ENCODE data around the gene EBF4.
A peak's percentile ranks its signal among the peaks of the same experiment; 100 is the strongest.

The EBF4 gene

DNA sequence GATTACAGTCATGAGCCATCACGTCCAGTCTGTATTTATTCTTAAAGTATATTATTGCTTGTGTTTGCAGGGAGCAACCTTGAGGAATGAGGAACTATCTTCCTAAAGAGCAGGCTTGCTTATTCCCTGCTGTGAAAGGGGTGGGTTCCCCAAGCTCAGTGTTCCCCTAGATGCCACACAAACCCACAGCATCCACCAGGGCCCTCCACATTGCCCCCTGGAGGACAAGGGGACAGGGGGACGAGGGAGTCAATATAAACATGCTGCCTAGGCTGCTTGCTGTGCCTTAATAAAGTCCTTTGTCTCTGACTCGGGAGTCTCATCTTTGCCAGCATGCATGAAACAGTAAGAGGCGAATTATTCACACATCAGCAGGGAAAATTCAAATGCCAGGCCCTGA is 20.6 kb upstream of the EBF4 start:
- H4K20me1 ChIP-seq (ENCODE audit: insufficient read depth, low read length, poor library complexity, severe bottlenecking): no peaks in the 10 kb centered on the region
- no peak for TF ChIP-seq EZH2phosphoT487 (IDR thresholded peaks at IDR 0.05; ENCODE audit: borderline replicate concordance)
- TF ChIP-seq, protein P1, sequence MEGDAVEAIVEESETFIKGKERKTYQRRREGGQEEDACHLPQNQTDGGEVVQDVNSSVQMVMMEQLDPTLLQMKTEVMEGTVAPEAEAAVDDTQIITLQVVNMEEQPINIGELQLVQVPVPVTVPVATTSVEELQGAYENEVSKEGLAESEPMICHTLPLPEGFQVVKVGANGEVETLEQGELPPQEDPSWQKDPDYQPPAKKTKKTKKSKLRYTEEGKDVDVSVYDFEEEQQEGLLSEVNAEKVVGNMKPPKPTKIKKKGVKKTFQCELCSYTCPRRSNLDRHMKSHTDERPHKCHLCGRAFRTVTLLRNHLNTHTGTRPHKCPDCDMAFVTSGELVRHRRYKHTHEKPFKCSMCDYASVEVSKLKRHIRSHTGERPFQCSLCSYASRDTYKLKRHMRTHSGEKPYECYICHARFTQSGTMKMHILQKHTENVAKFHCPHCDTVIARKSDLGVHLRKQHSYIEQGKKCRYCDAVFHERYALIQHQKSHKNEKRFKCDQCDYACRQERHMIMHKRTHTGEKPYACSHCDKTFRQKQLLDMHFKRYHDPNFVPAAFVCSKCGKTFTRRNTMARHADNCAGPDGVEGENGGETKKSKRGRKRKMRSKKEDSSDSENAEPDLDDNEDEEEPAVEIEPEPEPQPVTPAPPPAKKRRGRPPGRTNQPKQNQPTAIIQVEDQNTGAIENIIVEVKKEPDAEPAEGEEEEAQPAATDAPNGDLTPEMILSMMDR (conservative IDR thresholded peaks at IDR 0.05; ENCODE audit: low read length): peak; percentile 58

DNA sequence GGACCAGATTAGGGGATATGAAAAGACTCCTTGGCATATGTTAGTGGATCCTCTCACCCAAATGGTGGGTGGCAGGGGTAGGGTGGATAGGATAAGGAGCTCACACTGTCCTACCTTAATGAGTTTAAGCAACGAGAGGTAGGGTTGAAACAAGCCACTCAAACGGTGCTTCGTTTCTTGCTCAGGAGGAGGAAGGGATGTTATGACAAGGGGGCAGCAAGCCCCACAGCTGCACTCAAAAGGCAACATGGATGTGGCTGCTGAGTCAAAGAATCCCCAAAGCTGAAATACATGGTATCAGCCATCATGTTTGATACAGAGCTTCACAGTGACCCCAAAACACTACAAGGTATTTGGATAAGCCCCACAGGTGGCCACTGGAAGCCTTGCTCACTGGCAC is 20.1 kb upstream of the EBF4 start:
- TF ChIP-seq, protein P1 (conservative IDR thresholded peaks at IDR 0.05; ENCODE audit: low read length): no peak
- no peak for TF ChIP-seq EZH2phosphoT487 (IDR thresholded peaks at IDR 0.05; ENCODE audit: borderline replicate concordance)

More for the DNA sequence above, 20.6 kb upstream of the EBF4 start:
- Histone ChIP-seq H3K9me3 (ENCODE audit: insufficient read depth, low read depth, low read length) (no peaks in the 10 kb centered on the region), H3F3A (ENCODE audit: low read depth) (no peaks in the 10 kb centered on the region), H3K36me3 (ENCODE audit: insufficient read depth, low read length) (no peaks in the 10 kb centered on the region), H3K79me2 (ENCODE audit: insufficient read depth, low read length) (no peaks in the 10 kb centered on the region), H3K9me2 (replicated peaks; ENCODE audit: low read depth, low read length) (no peaks in the 10 kb centered on the region), H2AFZ (ENCODE audit: low read length) (0 out of 2 replicates have a peak overlapping the region, but pooled peaks have one; percentile 20), H3K4me2 (ENCODE audit: low read depth, low read length, poor library complexity, severe bottlenecking) (no peak overlapping the region), H3K4me1 (ENCODE audit: insufficient read depth, low read length, poor library complexity, severe bottlenecking) (no peaks in the 10 kb centered on the region), H3K27me3 (ENCODE audit: insufficient read depth, low read length, poor library complexity, severe bottlenecking) (no peaks in the 10 kb centered on the region), H3K9ac (ENCODE audit: low read depth, low read length, poor library complexity, severe bottlenecking) (no peak overlapping the region), H3K4me3 (ENCODE audit: low read length, poor library complexity, severe bottlenecking) (no peak overlapping the region)

DNA sequence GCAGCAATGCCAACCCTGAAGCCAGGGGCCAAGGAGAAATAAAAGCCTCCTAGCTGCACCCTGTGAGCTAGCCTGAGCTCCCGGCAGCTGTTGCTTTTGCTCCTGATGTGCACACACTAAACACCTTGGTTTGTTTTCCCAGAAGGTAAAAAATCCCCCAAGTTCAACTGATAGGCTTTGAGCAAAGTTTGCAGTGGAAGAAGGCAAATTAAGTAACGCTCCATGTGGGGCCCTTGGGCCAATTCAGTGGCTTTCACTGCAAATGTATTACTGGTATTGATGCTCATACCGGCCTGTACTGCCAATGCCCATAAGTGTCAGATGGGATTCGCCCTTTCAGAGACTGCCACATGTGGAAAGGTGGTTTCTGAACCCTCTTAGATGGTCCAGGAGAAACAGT is 19.1 kb upstream of the EBF4 start:
- H3K9me2 ChIP-seq (replicated peaks; ENCODE audit: low read depth, low read length): no peaks in the 10 kb centered on the region
- no peaks in the 10 kb centered on the region for H3K4me1 ChIP-seq (ENCODE audit: insufficient read depth, low read length, poor library complexity, severe bottlenecking)
- H3K9me3 ChIP-seq (ENCODE audit: insufficient read depth, low read depth, low read length): no peaks in the 10 kb centered on the region
- TF ChIP-seq EZH2phosphoT487 (IDR thresholded peaks at IDR 0.05; ENCODE audit: borderline replicate concordance): no peak
- TF ChIP-seq, protein P1 (conservative IDR thresholded peaks at IDR 0.05; ENCODE audit: low read length): no peak
- no peak overlapping the region for H3K4me3 ChIP-seq (ENCODE audit: low read length, poor library complexity, severe bottlenecking)
- H3K36me3 ChIP-seq (ENCODE audit: insufficient read depth, low read length): no peaks in the 10 kb centered on the region
- no peaks in the 10 kb centered on the region for H3K27me3 ChIP-seq (ENCODE audit: insufficient read depth, low read length, poor library complexity, severe bottlenecking)
- no peak overlapping the region for H3K4me2 ChIP-seq (ENCODE audit: low read depth, low read length, poor library complexity, severe bottlenecking)
- H3K79me2 ChIP-seq (ENCODE audit: insufficient read depth, low read length): no peaks in the 10 kb centered on the region
- H3F3A ChIP-seq (ENCODE audit: low read depth): no peaks in the 10 kb centered on the region
- H4K20me1 ChIP-seq (ENCODE audit: insufficient read depth, low read length, poor library complexity, severe bottlenecking): no peaks in the 10 kb centered on the region
- H3K9ac ChIP-seq (ENCODE audit: low read depth, low read length, poor library complexity, severe bottlenecking): no peak overlapping the region
- H2AFZ ChIP-seq (ENCODE audit: low read length): peak overlapping the region; percentile 36; the same call in 1 of the 2 replicates

More for the DNA sequence above, 20.1 kb upstream of the EBF4 start:
- H3K27me3 ChIP-seq (ENCODE audit: insufficient read depth, low read length, poor library complexity, severe bottlenecking): no peaks in the 10 kb centered on the region
- H3K4me3 ChIP-seq (ENCODE audit: low read length, poor library complexity, severe bottlenecking): no peak overlapping the region
- no peaks in the 10 kb centered on the region for H3F3A ChIP-seq (ENCODE audit: low read depth)
- no peaks in the 10 kb centered on the region for H4K20me1 ChIP-seq (ENCODE audit: insufficient read depth, low read length, poor library complexity, severe bottlenecking)
- H3K4me2 ChIP-seq (ENCODE audit: low read depth, low read length, poor library complexity, severe bottlenecking): no peak overlapping the region
- no peaks in the 10 kb centered on the region for H3K9me2 ChIP-seq (replicated peaks; ENCODE audit: low read depth, low read length)
- H3K36me3 ChIP-seq (ENCODE audit: insufficient read depth, low read length): no peaks in the 10 kb centered on the region
- H3K9me3 ChIP-seq (ENCODE audit: insufficient read depth, low read depth, low read length): no peaks in the 10 kb centered on the region
- 0 out of 2 replicates have a peak overlapping the region, but pooled peaks have one; percentile 20 for H2AFZ ChIP-seq (ENCODE audit: low read length)
- no peaks in the 10 kb centered on the region for H3K79me2 ChIP-seq (ENCODE audit: insufficient read depth, low read length)
- H3K9ac ChIP-seq (ENCODE audit: low read depth, low read length, poor library complexity, severe bottlenecking): no peak overlapping the region
- H3K4me1 ChIP-seq (ENCODE audit: insufficient read depth, low read length, poor library complexity, severe bottlenecking): no peaks in the 10 kb centered on the region

Data from Loucy (cell line).